DOHH2 (cell line): Measurements from ENCODE around the gene ARNT2.

ENCODE experiments used
- H3F3A ChIP-seq: fragments of 200-600 bp; sonication (generic), shearing (Covaris generic); 2 replicates; pipeline ENCODE4 v1.6.0; 2016; ENCODE audit warnings: antibody characterized with exemption, mild to moderate bottlenecking; ENCODE audit not compliant: control insufficient read depth, insufficient read depth
- H3K27ac ChIP-seq: fragments of 200-600 bp; sonication (generic); 2 replicates; pipeline ENCODE4 v1.5.1; 2014; ENCODE audit warnings: low read depth, mild to moderate bottlenecking, low read length, moderate library complexity
- H3K27me3 ChIP-seq: fragments of 200-600 bp; sonication (generic); 2 replicates; pipeline ENCODE4 v1.6.1; 2014; ENCODE audit warnings: mild to moderate bottlenecking, low read length, mixed read lengths; ENCODE audit not compliant: control insufficient read depth
- H3K36me3 ChIP-seq: fragments of 200-600 bp; sonication (generic); 2 replicates; pipeline ENCODE4 v1.6.1; 2014; ENCODE audit warnings: mild to moderate bottlenecking, low read length, moderate library complexity, mixed read lengths; ENCODE audit not compliant: control insufficient read depth
- H3K4me1 ChIP-seq: fragments of 200-600 bp; sonication (generic); 2 replicates; pipeline ENCODE4 v1.6.1; 2014; ENCODE audit warnings: mild to moderate bottlenecking, low read length, mixed read lengths; ENCODE audit not compliant: control insufficient read depth
- H3K4me2 ChIP-seq: fragments of 200-600 bp; sonication (generic); 2 replicates; pipeline ENCODE4 v1.6.0; 2014; ENCODE audit warnings: mild to moderate bottlenecking, low read length, moderate library complexity
- H3K4me3 ChIP-seq: fragments of 200-600 bp; sonication (generic); 2 replicates; pipeline ENCODE4 v1.5.1; 2014; ENCODE audit warnings: mild to moderate bottlenecking, low read length, mixed read lengths
- H3K79me2 ChIP-seq: fragments of 200-600 bp; sonication (generic); 2 replicates; pipeline ENCODE4 v1.6.1; 2014; ENCODE audit warnings: mild to moderate bottlenecking, low read length, mixed read lengths; ENCODE audit not compliant: control insufficient read depth
- H3K9me2 ChIP-seq: fragments of 200-600 bp; sonication (generic); replicated peaks from 2 replicates; pipeline ENCODE4 v1.6.1; 2014; ENCODE audit warnings: mild to moderate bottlenecking, low read length, mixed read lengths; ENCODE audit not compliant: control insufficient read depth
- H3K9me3 ChIP-seq: fragments of 200-600 bp; sonication (generic); 2 replicates; pipeline ENCODE4 v1.6.1; 2014; ENCODE audit warnings: antibody characterized with exemption, low read length, mixed read lengths; ENCODE audit not compliant: control insufficient read depth, insufficient read depth
- H4K20me1 ChIP-seq: fragments of 200-600 bp; sonication (generic); 2 replicates; pipeline ENCODE4 v1.6.0; 2014; ENCODE audit warnings: low read depth, mild to moderate bottlenecking, antibody characterized with exemption, low read length, moderate library complexity; ENCODE audit not compliant: control insufficient read depth, insufficient read depth
- CTCF ChIP-seq: fragments of 200-600 bp; sonication (generic); IDR thresholded peaks from one replicate; pipeline ENCODE4 v1.5.1; 2014; ENCODE audit warnings: antibody characterized with exemption, mild to moderate bottlenecking, low read depth, low read length; ENCODE audit not compliant: poor library complexity, severe bottlenecking
- EZH2phosphoT487 ChIP-seq: fragments of 200-600 bp; sonication (generic); IDR thresholded peaks from 2 replicates; pipeline ENCODE4 v1.6.1; 2017; ENCODE audit warnings: borderline replicate concordance, mild to moderate bottlenecking, antibody characterized with exemption, low read length, moderate library complexity, mixed read lengths

Gene ARNT2

GRCh38 chr15:80565398-80565797 lies 161.2 kb downstream of the ARNT2 start:
- Histone ChIP-seq H3K9me2 (no peaks in the 10 kb centered on the region), H3K36me3 (no peaks in the 10 kb centered on the region), H3K9me3 (no peaks in the 10 kb centered on the region), H3K4me3 (no peak overlapping the region), H4K20me1 (no peaks in the 10 kb centered on the region), H3K27ac (no peak overlapping the region), H3K27me3 (peaks cover 3% of the 10 kb centered on the region; the same call in 1 of the 2 replicates), H3K4me2 (no peak overlapping the region), H3K79me2 (no peaks in the 10 kb centered on the region), H3K4me1 (no peaks in the 10 kb centered on the region), H3F3A (no peaks in the 10 kb centered on the region)
- TF ChIP-seq EZH2phosphoT487 (no peak), CTCF (no peak)

GRCh38 chr15:80565988-80566387 lies 161.8 kb downstream of the ARNT2 start:
- Histone ChIP-seq H3K4me2 (no peak overlapping the region), H3K9me2 (no peaks in the 10 kb centered on the region), H3K4me1 (no peaks in the 10 kb centered on the region), H3F3A (no peaks in the 10 kb centered on the region), H3K27me3 (peaks cover 3% of the 10 kb centered on the region; the same call in 1 of the 2 replicates), H3K9me3 (no peaks in the 10 kb centered on the region), H3K27ac (no peak overlapping the region), H3K79me2 (no peaks in the 10 kb centered on the region), H3K4me3 (no peak overlapping the region), H4K20me1 (no peaks in the 10 kb centered on the region), H3K36me3 (no peaks in the 10 kb centered on the region)
- no peak for TF ChIP-seq EZH2phosphoT487
- TF ChIP-seq CTCF: no peak

GRCh38 chr15:80567721-80568157 lies 163.6 kb downstream of the ARNT2 start:
- Histone ChIP-seq H3F3A (no peaks in the 10 kb centered on the region), H3K36me3 (no peaks in the 10 kb centered on the region), H3K4me2 (no peak overlapping the region), H3K9me3 (no peaks in the 10 kb centered on the region), H3K4me3 (no peak overlapping the region), H3K27me3 (peaks cover 3% of the 10 kb centered on the region; the same call in 1 of the 2 replicates), H3K27ac (no peak overlapping the region), H3K4me1 (no peaks in the 10 kb centered on the region), H3K79me2 (no peaks in the 10 kb centered on the region), H4K20me1 (no peaks in the 10 kb centered on the region), H3K9me2 (no peaks in the 10 kb centered on the region)
- TF ChIP-seq EZH2phosphoT487 (no peak), CTCF (peak; percentile 23)
